Mammary microvascular endothelial cell (primary cell): ENCODE measurements around the gene PARP9. TPM values are rescaled to one million over a fixed set of nuclear protein-coding genes. Genes with fewer than 3 reads are reported as not detected.

Experiments used
- total RNA-seq: library from RNA; depleted of rRNA; stranded (reverse); fragments of >200 nt; gene quantifications from 2 replicates; pipeline ENCODE4 v1.2.3, GENCODE V29; 2015

Gene PARP9
- total RNA-seq, result 43.2 and 43.9 TPM in 2 replicates

GRCh38 chr3:122564155-122564912 lies at the start of gene PARP9, which contains the start of gene DTX3L:
TSS of gene PARP9 (minus strand) at chr3:122564300. CDS start at chr3:122559620, 4,680 bp downstream.
TSS of gene DTX3L (plus strand) at chr3:122564338. CDS start at chr3:122564427, 89 bp downstream.

GRCh38 chr3:122577409-122578031 lies 13.4 kb upstream of the PARP9 start, which contains the start of gene PARP15:
TSS of gene PARP15 (plus strand) at chr3:122577650. CDS start at chr3:122577668, 18 bp downstream.

DNA sequence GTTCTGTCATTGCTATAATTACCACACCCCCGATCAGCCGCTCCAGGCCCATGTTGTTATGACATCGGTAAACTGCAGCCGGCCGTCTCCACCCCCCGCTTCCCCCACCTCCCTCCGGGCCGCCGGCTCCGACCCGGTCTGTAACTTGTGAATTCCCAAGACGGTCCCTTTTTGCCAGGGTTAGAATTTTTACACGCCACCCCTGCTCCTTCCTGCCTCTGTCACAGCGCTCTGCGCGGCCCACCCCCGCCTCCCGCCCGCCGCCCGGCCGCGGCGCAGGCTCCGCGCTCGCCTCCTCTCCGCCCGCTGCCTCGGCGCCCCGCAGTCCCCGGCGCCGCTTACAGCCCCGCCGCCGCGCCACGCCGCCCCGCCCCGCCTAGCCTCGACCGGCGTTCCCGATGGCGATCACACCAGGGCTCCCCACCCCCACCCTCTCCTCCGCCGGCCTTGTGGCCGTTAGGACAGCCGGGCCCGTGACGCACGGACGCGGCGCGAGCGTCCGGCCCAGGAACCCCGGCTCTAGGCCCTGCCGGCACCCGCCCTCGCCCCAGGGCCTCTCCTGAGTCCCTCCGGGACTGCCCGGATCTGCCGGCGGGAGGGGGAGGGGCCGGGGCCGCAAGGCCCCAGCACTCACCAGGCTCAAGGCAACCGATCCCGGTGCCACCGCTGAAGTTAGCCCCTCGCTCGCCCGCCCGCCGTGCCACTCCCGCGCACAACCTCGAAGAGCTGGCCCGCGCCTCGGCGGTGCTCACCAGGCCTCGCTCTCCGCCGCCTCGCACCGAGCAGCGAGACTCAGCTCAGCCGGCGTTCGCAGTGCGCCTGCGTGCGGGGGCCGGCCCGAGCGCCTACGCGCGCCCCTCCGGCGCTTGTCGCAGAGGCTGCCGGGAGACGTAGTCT lies 49.7 kb downstream of the PARP9 start, which contains the start of gene KPNA1:
TSS of gene KPNA1 (minus strand) at position 817 of the 897 bp plus-strand sequence. CDS start 18,374 bp downstream, outside the sequence.

Other genes starting within 250 kb of the PARP9 start
- gene CSTA, start 239.1 kb downstream of the PARP9 start, total RNA-seq, result not detected in 2 replicates
- 33.9 and 36.0 TPM in 2 replicates for gene MIX23, start 181.1 kb downstream of the PARP9 start, total RNA-seq
- 15.9 and 17.7 TPM in 2 replicates for gene FAM162A, start 180.1 kb downstream of the PARP9 start, total RNA-seq
- gene WDR5B, start 148.2 kb downstream of the PARP9 start, total RNA-seq, result 2.4 and 2.6 TPM in 2 replicates
- 30.6 and 31.3 TPM in 2 replicates for gene KPNA1, start 49.4 kb downstream of the PARP9 start, total RNA-seq
- gene DTX3L, start within 50 bp of the PARP9 start, total RNA-seq, result 40.0 and 44.8 TPM in 2 replicates
- 0.94 and 1.1 TPM in 2 replicates for gene PARP15, start 13.3 kb upstream of the PARP9 start, total RNA-seq
- gene PARP14, start 116.5 kb upstream of the PARP9 start, total RNA-seq, result 50.7 and 51.8 TPM in 2 replicates
- 3.7 and 5.1 TPM in 2 replicates for gene HSPBAP1, start 229.5 kb upstream of the PARP9 start, total RNA-seq
- 7.5 and 9.7 TPM in 2 replicates for gene SLC49A4, start 230.8 kb upstream of the PARP9 start, total RNA-seq